Muscle layer of duodenum (tissue), 2 donors: Measurements from ENCODE around the gene RAB3C.

Experiments
- H3K27ac ChIP-seq: one replicate; pipeline ENCODE4 v1.7.0; 2013; ENCODE audit warnings: mild to moderate bottlenecking, low read length
- H3K27me3 ChIP-seq: one replicate; pipeline ENCODE4 v1.7.0; 2013; ENCODE audit warnings: low read depth, mild to moderate bottlenecking, control low read depth, low read length
- H3K36me3 ChIP-seq, 2 donors: one replicate each; pipeline ENCODE4 v1.7.0; 2013; ENCODE audit warnings: low read length in 2 of 2, control low read depth in 1 of 2, mild to moderate bottlenecking in 1 of 2; ENCODE audit not compliant: insufficient read depth in 2 of 2, control insufficient read depth in 1 of 2
- H3K4me1 ChIP-seq, 2 donors: one replicate each; pipeline ENCODE4 v1.7.0; 2013; ENCODE audit warnings: low read length in 2 of 2, mild to moderate bottlenecking in 2 of 2, control low read depth in 1 of 2, moderate library complexity in 1 of 2; ENCODE audit not compliant: insufficient read depth in 2 of 2, control insufficient read depth in 1 of 2
- H3K4me3 ChIP-seq, 2 donors: one replicate each; pipeline ENCODE4 v1.7.0; 2013; ENCODE audit warnings: low read length in 2 of 2, low read depth in 1 of 2, mild to moderate bottlenecking in 1 of 2
- H3K9me3 ChIP-seq, 2 donors: one replicate each; pipeline ENCODE4 v1.7.0; 2013; ENCODE audit warnings: low read length in 2 of 2, control low read depth in 1 of 2, mild to moderate bottlenecking in 1 of 2; ENCODE audit not compliant: control insufficient read depth in 1 of 2
- donor health status: healthy.

Gene RAB3C

GRCh38 chr5:58711965-58712364 is 129.1 kb downstream of the RAB3C start:
- no peak overlapping the region for H3K27ac ChIP-seq
- no peaks in the 10 kb centered on the region for H3K4me1 ChIP-seq
- H3K4me3 ChIP-seq = no peak overlapping the region
- H3K36me3 ChIP-seq = no peaks in the 10 kb centered on the region
- H3K9me3 ChIP-seq = peaks cover 0 to 5% of the 10 kb centered on the region in 2 donors
- H3K27me3 ChIP-seq = no peaks in the 10 kb centered on the region

- Histone ChIP-seq H3K36me3 (no peaks in the 10 kb centered on the region), H3K4me1 (no peaks in the 10 kb centered on the region), H3K27me3 (no peaks in the 10 kb centered on the region), H3K9me3 (peaks cover 0 to 5% of the 10 kb centered on the region in 2 donors), H3K27ac (no peak overlapping the region), H3K4me3 (no peak overlapping the region)
Measured at GRCh38 chr5:58714046-58714445, 131.2 kb downstream of the RAB3C start.

- H3K4me3 ChIP-seq = no peak overlapping the region
- peaks cover 0 to 5% of the 10 kb centered on the region in 2 donors for H3K9me3 ChIP-seq
- H3K36me3 ChIP-seq = no peaks in the 10 kb centered on the region
- no peaks in the 10 kb centered on the region for H3K4me1 ChIP-seq
- no peak overlapping the region for H3K27ac ChIP-seq
- no peaks in the 10 kb centered on the region for H3K27me3 ChIP-seq
Measured at GRCh38 chr5:58715997-58716656, 133.3 kb downstream of the RAB3C start.

GRCh38 chr5:58716713-58717112 is 133.8 kb downstream of the RAB3C start:
- Histone ChIP-seq H3K4me1 (no peaks in the 10 kb centered on the region), H3K36me3 (no peaks in the 10 kb centered on the region), H3K9me3 (peaks cover 0 to 5% of the 10 kb centered on the region in 2 donors), H3K4me3 (no peak overlapping the region), H3K27me3 (no peaks in the 10 kb centered on the region), H3K27ac (no peak overlapping the region)

GRCh38 chr5:58717303-58718007 is 134.6 kb downstream of the RAB3C start:
- no peak overlapping the region for H3K27ac ChIP-seq
- no peaks in the 10 kb centered on the region for H3K36me3 ChIP-seq
- H3K4me3 ChIP-seq = no peak overlapping the region
- peaks cover 0 to 5% of the 10 kb centered on the region in 2 donors for H3K9me3 ChIP-seq
- no peaks in the 10 kb centered on the region for H3K27me3 ChIP-seq
- H3K4me1 ChIP-seq = no peaks in the 10 kb centered on the region

- Histone ChIP-seq H3K4me3 (no peak overlapping the region), H3K27ac (no peak overlapping the region), H3K4me1 (no peaks in the 10 kb centered on the region), H3K27me3 (no peaks in the 10 kb centered on the region), H3K36me3 (no peaks in the 10 kb centered on the region), H3K9me3 (peaks cover 0 to 5% of the 10 kb centered on the region in 2 donors)
Measured at GRCh38 chr5:58718269-58718978, 135.5 kb downstream of the RAB3C start.

- no peak overlapping the region for H3K27ac ChIP-seq
- no peaks in the 10 kb centered on the region for H3K27me3 ChIP-seq
- H3K9me3 ChIP-seq = peaks cover 3% of the 10 kb centered on the region in 2 donors
- H3K36me3 ChIP-seq = no peaks in the 10 kb centered on the region
- H3K4me3 ChIP-seq = no peak overlapping the region
- H3K4me1 ChIP-seq = no peaks in the 10 kb centered on the region
Measured at GRCh38 chr5:58722160-58722559, 139.3 kb downstream of the RAB3C start.

- no peaks in the 10 kb centered on the region for H3K4me1 ChIP-seq
- no peaks in the 10 kb centered on the region for H3K27me3 ChIP-seq
- H3K27ac ChIP-seq = no peak overlapping the region
- peaks cover 3% of the 10 kb centered on the region in 2 donors for H3K9me3 ChIP-seq
- H3K36me3 ChIP-seq = no peaks in the 10 kb centered on the region
- H3K4me3 ChIP-seq = no peak overlapping the region
Measured at GRCh38 chr5:58724992-58725391, 142.1 kb downstream of the RAB3C start.

GRCh38 chr5:58731641-58732040 is 148.8 kb downstream of the RAB3C start:
- H3K9me3 ChIP-seq = no peaks in the 10 kb centered on the region
- H3K4me1 ChIP-seq = no peaks in the 10 kb centered on the region
- no peaks in the 10 kb centered on the region for H3K36me3 ChIP-seq
- H3K27ac ChIP-seq = no peak overlapping the region
- no peak overlapping the region for H3K4me3 ChIP-seq
- H3K27me3 ChIP-seq = no peaks in the 10 kb centered on the region

- Histone ChIP-seq H3K27me3 (no peaks in the 10 kb centered on the region), H3K27ac (no peak overlapping the region), H3K36me3 (no peaks in the 10 kb centered on the region), H3K4me1 (no peaks in the 10 kb centered on the region), H3K4me3 (no peak overlapping the region), H3K9me3 (no peaks in the 10 kb centered on the region)
Measured at GRCh38 chr5:58735637-58736036, 152.8 kb downstream of the RAB3C start.

- no peaks in the 10 kb centered on the region for H3K36me3 ChIP-seq
- H3K4me3 ChIP-seq = no peak overlapping the region
- no peaks in the 10 kb centered on the region for H3K27me3 ChIP-seq
- no peak overlapping the region for H3K27ac ChIP-seq
- H3K9me3 ChIP-seq = no peaks in the 10 kb centered on the region
- no peaks in the 10 kb centered on the region for H3K4me1 ChIP-seq
Measured at GRCh38 chr5:58736214-58736613, 153.3 kb downstream of the RAB3C start.
